Neural cell (in vitro differentiated cells): Measurements from ENCODE around the gene ACOX1. TPM values are rescaled to one million over a fixed set of nuclear protein-coding genes. Genes with fewer than 3 reads are reported as not detected.

Experiments
- H2AFZ ChIP-seq: fragments of 200-600, 300-800 bp; sonication (generic), shearing (Covaris generic); 2 replicates; pipeline ENCODE4 v1.6.0; 2014; ENCODE audit warnings: low read depth, mild to moderate bottlenecking, antibody characterized with exemption, low read length, moderate library complexity
- H3F3A ChIP-seq: fragments of 200-600 bp; shearing (Covaris generic); 2 replicates; pipeline ENCODE4 v1.6.1; 2016; ENCODE audit warnings: mild to moderate bottlenecking, moderate library complexity, mixed read lengths, antibody characterized with exemption, low read length; ENCODE audit not compliant: insufficient read depth, poor library complexity, severe bottlenecking
- H3K27ac ChIP-seq: fragments of 200-600, 300-800 bp; sonication (generic), shearing (Covaris generic); 2 replicates; pipeline ENCODE4 v1.5.1; 2014; ENCODE audit warnings: mild to moderate bottlenecking, low read length, moderate library complexity
- H3K27me3 ChIP-seq: fragments of 300-800, 200-600 bp; sonication (generic), shearing (Covaris generic); 2 replicates; pipeline ENCODE4 v1.6.0; 2014; ENCODE audit warnings: mild to moderate bottlenecking, low read depth, low read length, moderate library complexity; ENCODE audit not compliant: insufficient read depth
- H3K36me3 ChIP-seq: fragments of 300-800, 200-600 bp; sonication (generic), shearing (Covaris generic); 2 replicates; pipeline ENCODE4 v1.5.1; 2014; ENCODE audit warnings: mild to moderate bottlenecking, antibody characterized with exemption, low read length, moderate library complexity; ENCODE audit not compliant: insufficient read depth
- H3K4me2 ChIP-seq: fragments of 300-800, 200-600 bp; sonication (generic), shearing (Covaris generic); 2 replicates; pipeline ENCODE4 v1.6.0; 2014; ENCODE audit warnings: mild to moderate bottlenecking, low read length
- H3K4me3 ChIP-seq: fragments of 300-800, 200-600 bp; sonication (generic), shearing (Covaris generic); 2 replicates; pipeline ENCODE4 v1.5.1; 2014; ENCODE audit warnings: mild to moderate bottlenecking, low read length, moderate library complexity
- H3K79me2 ChIP-seq: fragments of 200-600 bp; shearing (Covaris generic); replicated peaks from 2 replicates; pipeline ENCODE4 v1.6.0; 2014; ENCODE audit warnings: mild to moderate bottlenecking, low read length, moderate library complexity; ENCODE audit not compliant: insufficient read depth
- H3K9ac ChIP-seq: fragments of 300-800, 200-600 bp; sonication (generic), shearing (Covaris generic); 2 replicates; pipeline ENCODE4 v1.6.1; 2016; ENCODE audit warnings: mild to moderate bottlenecking, low read length, mixed read lengths
- H3K9me2 ChIP-seq: fragments of 200-600 bp; shearing (Covaris generic); 2 replicates; pipeline ENCODE4 v1.6.1; 2016; ENCODE audit warnings: mild to moderate bottlenecking, low read length, mixed read lengths; ENCODE audit not compliant: insufficient read depth
- H3K9me3 ChIP-seq: fragments of 200-600, 300-800 bp; sonication (generic), shearing (Covaris generic); 2 replicates; pipeline ENCODE4 v1.6.1; 2016; ENCODE audit warnings: mild to moderate bottlenecking, mixed run types, low read length, moderate library complexity, mixed read lengths
- H4K20me1 ChIP-seq: fragments of 200-600 bp; shearing (Covaris generic); 2 replicates; pipeline ENCODE4 v1.6.1; 2016; ENCODE audit warnings: mild to moderate bottlenecking, mixed run types; ENCODE audit not compliant: insufficient read depth
- EP300 ChIP-seq: fragments of 450-650 bp; conservative IDR thresholded peaks from 2 replicates; pipeline ENCODE4 v1.6.1; 2014; ENCODE audit warnings: antibody characterized with exemption, mild to moderate bottlenecking, moderate library complexity; ENCODE audit not compliant: poor library complexity, severe bottlenecking
- EZH2 ChIP-seq: fragments of 200-600, 300-800 bp; shearing (Covaris generic), sonication (generic); IDR thresholded peaks from 2 replicates; pipeline ENCODE4 v1.6.1; 2014; ENCODE audit warnings: antibody characterized with exemption, low read length, borderline replicate concordance, mild to moderate bottlenecking; ENCODE audit not compliant: insufficient read depth, poor library complexity, severe bottlenecking
- MXI1 ChIP-seq: fragments of 450-650 bp; conservative IDR thresholded peaks from 2 replicates; pipeline ENCODE4 v1.6.1; 2014; ENCODE audit warnings: antibody characterized with exemption, mild to moderate bottlenecking; ENCODE audit not compliant: poor library complexity, severe bottlenecking
- POLR2AphosphoS5 ChIP-seq: IDR thresholded peaks from 2 replicates; pipeline ENCODE4 v1.6.1; 2012
- RAD21 ChIP-seq: fragments of 450-650 bp; conservative IDR thresholded peaks from 2 replicates; pipeline ENCODE4 v1.6.1; 2014; ENCODE audit warnings: antibody characterized with exemption, mild to moderate bottlenecking, moderate library complexity
- SMC3 ChIP-seq: fragments of 450-650 bp; conservative IDR thresholded peaks from 2 replicates; pipeline ENCODE4 v1.6.1; 2014; ENCODE audit warnings: antibody characterized with exemption, mild to moderate bottlenecking, moderate library complexity; ENCODE audit not compliant: poor library complexity
- TAF1 ChIP-seq: IDR thresholded peaks from 2 replicates; pipeline ENCODE4 v1.6.1; 2012; ENCODE audit warnings: low read depth
- polyA plus RNA-seq: library from polyadenylated mRNA; depleted of rRNA; stranded (reverse); fragments of >200 nt; gene quantifications from 2 replicates; pipeline ENCODE4 v1.2.3, GENCODE V29; 2014
- TF ChIP-seq, protein P1 (sequence below): fragments of 450-650 bp; IDR thresholded peaks from 2 replicates; pipeline ENCODE4 v1.5.1; 2014; ENCODE audit warnings: antibody characterized with exemption, mild to moderate bottlenecking, moderate library complexity; ENCODE audit not compliant: poor library complexity, severe bottlenecking
- TF ChIP-seq, protein P2 (sequence below): IDR thresholded peaks from 2 replicates; pipeline ENCODE4 v1.6.1; 2012; ENCODE audit warnings: borderline replicate concordance

Gene ACOX1
- polyA plus RNA-seq, 1 donor from 2014 or later: 31.2 TPM

DNA sequence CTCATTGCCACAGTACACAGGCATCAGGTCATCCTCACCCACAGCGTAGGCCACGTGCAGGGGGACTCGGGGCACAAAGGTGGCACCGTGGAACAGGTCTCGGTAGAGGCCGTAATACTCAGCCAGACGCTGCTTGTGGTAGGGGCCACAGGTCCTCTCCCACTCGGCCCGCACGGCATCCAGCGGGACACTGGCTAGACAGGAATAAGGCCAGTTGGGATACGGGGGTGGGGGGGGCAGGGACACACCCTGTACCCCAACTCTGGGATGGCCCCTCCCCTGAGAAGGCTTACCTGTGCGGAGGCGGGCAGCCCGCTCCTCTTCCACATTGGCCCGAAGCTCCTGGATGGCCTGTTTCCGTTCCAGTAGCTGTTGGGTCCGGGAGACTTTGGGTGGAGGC lies 77.2 kb downstream of the ACOX1 start:
- H4K20me1 ChIP-seq: no peaks in the 10 kb centered on the region
- H3K9me3 ChIP-seq: no peaks in the 10 kb centered on the region
- no peaks in the 10 kb centered on the region for H3K9me2 ChIP-seq
- H3K4me2 ChIP-seq: no peak overlapping the region
- TF ChIP-seq, protein P1, sequence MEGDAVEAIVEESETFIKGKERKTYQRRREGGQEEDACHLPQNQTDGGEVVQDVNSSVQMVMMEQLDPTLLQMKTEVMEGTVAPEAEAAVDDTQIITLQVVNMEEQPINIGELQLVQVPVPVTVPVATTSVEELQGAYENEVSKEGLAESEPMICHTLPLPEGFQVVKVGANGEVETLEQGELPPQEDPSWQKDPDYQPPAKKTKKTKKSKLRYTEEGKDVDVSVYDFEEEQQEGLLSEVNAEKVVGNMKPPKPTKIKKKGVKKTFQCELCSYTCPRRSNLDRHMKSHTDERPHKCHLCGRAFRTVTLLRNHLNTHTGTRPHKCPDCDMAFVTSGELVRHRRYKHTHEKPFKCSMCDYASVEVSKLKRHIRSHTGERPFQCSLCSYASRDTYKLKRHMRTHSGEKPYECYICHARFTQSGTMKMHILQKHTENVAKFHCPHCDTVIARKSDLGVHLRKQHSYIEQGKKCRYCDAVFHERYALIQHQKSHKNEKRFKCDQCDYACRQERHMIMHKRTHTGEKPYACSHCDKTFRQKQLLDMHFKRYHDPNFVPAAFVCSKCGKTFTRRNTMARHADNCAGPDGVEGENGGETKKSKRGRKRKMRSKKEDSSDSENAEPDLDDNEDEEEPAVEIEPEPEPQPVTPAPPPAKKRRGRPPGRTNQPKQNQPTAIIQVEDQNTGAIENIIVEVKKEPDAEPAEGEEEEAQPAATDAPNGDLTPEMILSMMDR: no peak
- TF ChIP-seq RAD21: no peak
- no peak for TF ChIP-seq MXI1
- TF ChIP-seq, protein P2, sequence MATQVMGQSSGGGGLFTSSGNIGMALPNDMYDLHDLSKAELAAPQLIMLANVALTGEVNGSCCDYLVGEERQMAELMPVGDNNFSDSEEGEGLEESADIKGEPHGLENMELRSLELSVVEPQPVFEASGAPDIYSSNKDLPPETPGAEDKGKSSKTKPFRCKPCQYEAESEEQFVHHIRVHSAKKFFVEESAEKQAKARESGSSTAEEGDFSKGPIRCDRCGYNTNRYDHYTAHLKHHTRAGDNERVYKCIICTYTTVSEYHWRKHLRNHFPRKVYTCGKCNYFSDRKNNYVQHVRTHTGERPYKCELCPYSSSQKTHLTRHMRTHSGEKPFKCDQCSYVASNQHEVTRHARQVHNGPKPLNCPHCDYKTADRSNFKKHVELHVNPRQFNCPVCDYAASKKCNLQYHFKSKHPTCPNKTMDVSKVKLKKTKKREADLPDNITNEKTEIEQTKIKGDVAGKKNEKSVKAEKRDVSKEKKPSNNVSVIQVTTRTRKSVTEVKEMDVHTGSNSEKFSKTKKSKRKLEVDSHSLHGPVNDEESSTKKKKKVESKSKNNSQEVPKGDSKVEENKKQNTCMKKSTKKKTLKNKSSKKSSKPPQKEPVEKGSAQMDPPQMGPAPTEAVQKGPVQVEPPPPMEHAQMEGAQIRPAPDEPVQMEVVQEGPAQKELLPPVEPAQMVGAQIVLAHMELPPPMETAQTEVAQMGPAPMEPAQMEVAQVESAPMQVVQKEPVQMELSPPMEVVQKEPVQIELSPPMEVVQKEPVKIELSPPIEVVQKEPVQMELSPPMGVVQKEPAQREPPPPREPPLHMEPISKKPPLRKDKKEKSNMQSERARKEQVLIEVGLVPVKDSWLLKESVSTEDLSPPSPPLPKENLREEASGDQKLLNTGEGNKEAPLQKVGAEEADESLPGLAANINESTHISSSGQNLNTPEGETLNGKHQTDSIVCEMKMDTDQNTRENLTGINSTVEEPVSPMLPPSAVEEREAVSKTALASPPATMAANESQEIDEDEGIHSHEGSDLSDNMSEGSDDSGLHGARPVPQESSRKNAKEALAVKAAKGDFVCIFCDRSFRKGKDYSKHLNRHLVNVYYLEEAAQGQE: no peak
- no peak for TF ChIP-seq EP300
- no peak for TF ChIP-seq TAF1
- no peak for TF ChIP-seq SMC3
- no peak for TF ChIP-seq POLR2AphosphoS5
- TF ChIP-seq EZH2: no peak
- no peaks in the 10 kb centered on the region for H3K79me2 ChIP-seq
- H3K27me3 ChIP-seq: no peaks in the 10 kb centered on the region
- H3F3A ChIP-seq: no peaks in the 10 kb centered on the region
- H2AFZ ChIP-seq: no peak overlapping the region
- H3K36me3 ChIP-seq: no peaks in the 10 kb centered on the region
- no peak overlapping the region for H3K4me3 ChIP-seq
- no peak overlapping the region for H3K9ac ChIP-seq
- H3K27ac ChIP-seq: no peak overlapping the region

DNA sequence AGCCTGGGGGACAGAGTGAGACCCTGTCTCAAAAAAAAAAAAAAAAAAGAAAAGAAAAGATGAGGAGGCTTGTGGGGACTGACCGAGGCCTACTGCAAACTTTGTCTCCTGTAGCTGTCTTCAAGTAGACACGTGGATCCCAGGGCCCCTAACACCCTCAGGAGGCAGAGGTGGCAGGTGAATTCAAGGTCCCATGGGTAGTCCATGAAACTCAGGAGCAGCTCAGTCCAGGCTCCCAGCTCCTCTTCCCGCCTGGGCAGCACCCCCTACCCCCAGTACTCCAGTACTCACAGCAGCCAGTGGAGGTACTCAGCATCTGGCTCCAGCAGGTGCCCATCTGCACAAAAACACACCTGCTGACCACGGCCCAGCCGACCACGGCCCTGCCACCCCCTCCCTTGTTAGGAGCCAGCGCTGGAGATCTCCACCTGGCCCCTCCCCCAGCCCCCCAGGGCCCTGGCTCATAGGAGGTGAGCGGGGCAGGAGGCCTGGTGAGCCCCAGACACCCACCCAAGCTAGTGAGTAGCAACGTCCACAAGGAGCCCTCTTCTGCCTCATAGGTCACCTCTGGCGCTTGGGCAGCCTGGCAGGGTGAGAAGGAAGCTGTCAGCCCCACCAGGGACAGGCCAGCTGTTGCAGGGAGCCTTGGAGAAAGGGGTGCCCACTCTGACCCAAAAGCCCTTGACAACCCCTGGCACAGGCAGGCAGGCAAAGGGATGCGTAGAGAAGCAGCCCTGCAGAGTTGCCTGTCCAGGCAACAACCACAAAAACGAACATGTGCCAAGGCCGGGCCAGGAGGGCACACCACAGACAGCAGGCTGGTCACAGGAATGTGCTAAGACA lies 78.1 kb downstream of the ACOX1 start:
- no peaks in the 10 kb centered on the region for H3K36me3 ChIP-seq
- H2AFZ ChIP-seq: no peak overlapping the region
- H3K9me3 ChIP-seq: no peaks in the 10 kb centered on the region
- H3F3A ChIP-seq: no peaks in the 10 kb centered on the region
- no peak overlapping the region for H3K27ac ChIP-seq
- no peak overlapping the region for H3K4me2 ChIP-seq
- no peak overlapping the region for H3K9ac ChIP-seq
- TF ChIP-seq, protein P2: no peak
- TF ChIP-seq TAF1: no peak
- no peaks in the 10 kb centered on the region for H3K79me2 ChIP-seq
- H3K27me3 ChIP-seq: no peaks in the 10 kb centered on the region
- H3K4me3 ChIP-seq: no peak overlapping the region
- H3K9me2 ChIP-seq: no peaks in the 10 kb centered on the region
- H4K20me1 ChIP-seq: no peaks in the 10 kb centered on the region
